HCT116 (cell line): ENCODE results near the gene COL23A1. TPM values are rescaled to one million over a fixed set of nuclear protein-coding genes. Genes with fewer than 3 reads are reported as not detected.

Experiments
- ATAC-seq: fragments of 200-7000 bp; cut with Tn5 transposase; 2 replicates; pipeline ENCODE4 v1.9.1; 2020; ENCODE audit warnings: mild to moderate bottlenecking, moderate library complexity
- BruUV-seq: library from RNA; stranded (reverse); fragments of 400-500 nt; replicated peaks from 2 replicates; lab custom pipeline; 2021; lab: Mats Ljungman, UMichigan
- CTCF ChIA-PET: fragments of 300-600 bp; sonication (Branson Sonifier 250); formaldehyde crosslinking; loops from one replicate; lab custom pipeline; 2021; ENCODE audit warnings: antibody characterized with exemption; lab: Charles Lee
- POLR2A ChIA-PET: fragments of 300-600, 350-600 bp; sonication (Branson Sonifier 250); formaldehyde crosslinking; loops from one replicate; lab custom pipeline; 2021; ENCODE audit warnings: antibody characterized with exemption; lab: Charles Lee
- RAD21 ChIA-PET, 2 experiments: fragments of 300-600 bp; sonication (Branson Sonifier 250); formaldehyde crosslinking; loops; one replicate each; lab custom pipeline; 2023; ENCODE audit warnings: low total read pairs in 2 of 2; ENCODE audit not compliant: uncharacterized antibody in 2 of 2, unreplicated experiment in 2 of 2, low non-redundant PET in 1 of 2; lab: Charles Lee
- DNase-seq: peaks from one replicate; pipeline ENCODE4 v3.0.0-alpha.2; 2010; ENCODE audit warnings: low read depth, low spot score
- H2AFZ ChIP-seq: fragments of 200-600 bp; shearing (Covaris generic), sonication (generic); 2 replicates; pipeline ENCODE4 v1.6.1; 2017; ENCODE audit warnings: low read depth, mixed run types, mixed read lengths, antibody characterized with exemption, low read length; ENCODE audit not compliant: poor library complexity, severe bottlenecking
- H3K27ac ChIP-seq: 2 replicates; pipeline ENCODE4 v1.5.1; 2012; ENCODE audit warnings: low read depth, low read length
- H3K27me3 ChIP-seq: fragments of 200-600 bp; sonication (generic); 2 replicates; pipeline ENCODE4 v1.6.1; 2016; ENCODE audit warnings: mixed run types, low read length, mixed read lengths; ENCODE audit not compliant: insufficient read depth
- H3K36me3 ChIP-seq, 2 experiments: fragments of 200-500 bp in 1 of 2; fragments of 200-600 bp in 1 of 2; sonication (Bioruptor generic) in 1 of 2; sonication (generic) in 1 of 2; 2 replicates each; pipeline versions ENCODE4 v1.5.1 to v1.6.1; 2014 to 2016; ENCODE audit warnings: low read length in 2 of 2, inconsistent platforms in 1 of 2, mixed read lengths in 1 of 2, mixed run types in 1 of 2; ENCODE audit not compliant: insufficient read depth in 2 of 2, control insufficient read depth in 1 of 2
- H3K4me1 ChIP-seq, 2 experiments: fragments of 200-600 bp in 1 of 2; sonication (generic) in 1 of 2; 2 replicates each; pipeline versions ENCODE4 v1.5.1 to v1.6.1; 2012 to 2017; ENCODE audit warnings: low read length in 2 of 2, inconsistent platforms in 1 of 2, mild to moderate bottlenecking in 1 of 2, mixed read lengths in 1 of 2, mixed run types in 1 of 2, moderate library complexity in 1 of 2; ENCODE audit not compliant: insufficient read depth in 2 of 2, control insufficient read depth in 1 of 2
- H3K4me2 ChIP-seq: fragments of 200-600 bp; sonication (generic); 2 replicates; pipeline ENCODE4 v1.6.1; 2017; ENCODE audit warnings: mixed run types, low read length, mixed read lengths
- H3K4me3 ChIP-seq, 2 experiments: fragments of 200-600 bp in 1 of 2; sonication (generic) in 1 of 2; replicated peaks in 1 of 2; 2 replicates each; pipeline ENCODE4 v1.5.1; 2011 to 2016; ENCODE audit warnings: low read length in 2 of 2, control low read depth in 1 of 2, low read depth in 1 of 2, mild to moderate bottlenecking in 1 of 2, mixed read lengths in 1 of 2, mixed run types in 1 of 2
- H3K79me2 ChIP-seq: fragments of 200-600 bp; sonication (generic); 2 replicates; pipeline ENCODE4 v1.6.1; 2017; ENCODE audit warnings: mild to moderate bottlenecking, mixed run types, low read length, moderate library complexity, mixed read lengths; ENCODE audit not compliant: insufficient read depth
- H3K9ac ChIP-seq: fragments of 200-600 bp; sonication (generic); 2 replicates; pipeline ENCODE4 v1.6.1; 2016; ENCODE audit warnings: low read length, mixed read lengths
- H3K9me2 ChIP-seq: fragments of 200-600 bp; sonication (generic), shearing (Covaris generic); 2 replicates; pipeline ENCODE4 v1.6.1; 2017; ENCODE audit warnings: mixed run types, mild to moderate bottlenecking, moderate library complexity; ENCODE audit not compliant: insufficient read depth
- H3K9me3 ChIP-seq, 2 experiments: fragments of 200-500 bp in 1 of 2; fragments of 200-600 bp in 1 of 2; sonication (Bioruptor generic) in 1 of 2; sonication (generic) in 1 of 2; 2 replicates each; pipeline ENCODE4 v1.6.1; 2014 to 2017; ENCODE audit warnings: low read length in 2 of 2, mixed read lengths in 2 of 2, inconsistent platforms in 1 of 2, low read depth in 1 of 2, mild to moderate bottlenecking in 1 of 2, mixed run types in 1 of 2, moderate library complexity in 1 of 2; ENCODE audit not compliant: control insufficient read depth in 1 of 2, insufficient read depth in 1 of 2
- H4K20me1 ChIP-seq: fragments of 200-600 bp; sonication (generic), shearing (Covaris generic); 2 replicates; pipeline ENCODE4 v1.6.1; 2017; ENCODE audit warnings: mixed run types, mild to moderate bottlenecking, moderate library complexity; ENCODE audit not compliant: insufficient read depth
- CEBPB ChIP-seq: IDR thresholded peaks from 2 replicates; pipeline ENCODE4 v1.6.1; 2012; ENCODE audit warnings: low read depth
- EGR1 ChIP-seq: IDR thresholded peaks from 2 replicates; pipeline ENCODE4 v1.6.1; 2012; ENCODE audit warnings: low read depth
- ELF1 ChIP-seq: IDR thresholded peaks from 2 replicates; pipeline ENCODE4 v1.6.1; 2012; ENCODE audit warnings: low read depth, borderline replicate concordance
- EZH2 ChIP-seq: fragments of 200-600 bp; sonication (generic); IDR thresholded peaks from 2 replicates; pipeline ENCODE4 v1.6.1; 2017; ENCODE audit warnings: antibody characterized with exemption, mixed run types
- EZH2phosphoT487 ChIP-seq: fragments of 200-600 bp; IDR thresholded peaks from 2 replicates; pipeline ENCODE4 v1.6.1; 2018; ENCODE audit warnings: antibody characterized with exemption, borderline replicate concordance
- FOSL1 ChIP-seq: IDR thresholded peaks from 2 replicates; pipeline ENCODE4 v1.6.1; 2012; ENCODE audit warnings: low read depth
- JUND ChIP-seq: IDR thresholded peaks from 2 replicates; pipeline ENCODE4 v1.6.1; 2012
- RAD21 ChIP-seq: IDR thresholded peaks from 2 replicates; pipeline ENCODE4 v1.6.1; 2012; ENCODE audit warnings: low read depth, mild to moderate bottlenecking
- SIN3A ChIP-seq: IDR thresholded peaks from 2 replicates; pipeline ENCODE4 v1.6.1; 2012; ENCODE audit warnings: low read depth
- SP1 ChIP-seq: IDR thresholded peaks from 2 replicates; pipeline ENCODE4 v1.6.1; 2012; ENCODE audit warnings: low read depth
- YY1 ChIP-seq: IDR thresholded peaks from 2 replicates; pipeline ENCODE4 v1.6.1; 2011; ENCODE audit warnings: low read length, low read depth, moderate library complexity, mild to moderate bottlenecking; ENCODE audit not compliant: insufficient replicate concordance; ENCODE audit errors: extremely low read depth
- ZFX ChIP-seq: fragments of 450-650 bp; IDR thresholded peaks from 2 replicates; pipeline ENCODE4 v1.6.1; 2017
- ZNF274 ChIP-seq: fragments of 200-500 bp; sonication (Bioruptor generic); IDR thresholded peaks from 2 replicates; pipeline ENCODE4 v1.6.1; 2014; ENCODE audit warnings: mild to moderate bottlenecking, low read depth, low read length, inconsistent platforms
- intact Hi-C: fragments of 100-400 bp; cut with micrococcal nuclease; formaldehyde crosslinking; loops from 2 replicates; pipeline ENCODE4 v1.10.0; 2022
- total RNA-seq: library from RNA; stranded (reverse); gene quantifications from one replicate; pipeline ENCODE4 v1.2.1, GENCODE V29; 2021; ENCODE audit not compliant: unreplicated experiment
- TF ChIP-seq, protein P1 (sequence below): IDR thresholded peaks from 2 replicates; pipeline ENCODE4 v1.6.1; 2011; ENCODE audit warnings: mild to moderate bottlenecking, low read length, moderate library complexity; ENCODE audit not compliant: insufficient replicate concordance; ENCODE audit errors: extremely low read depth
- TF ChIP-seq, protein P2 (sequence below): IDR thresholded peaks from 2 replicates; pipeline ENCODE4 v1.6.1; 2012; ENCODE audit warnings: low read depth

Gene COL23A1
- total RNA-seq, 1 experiment from 2014 or later = not detected

DNA sequence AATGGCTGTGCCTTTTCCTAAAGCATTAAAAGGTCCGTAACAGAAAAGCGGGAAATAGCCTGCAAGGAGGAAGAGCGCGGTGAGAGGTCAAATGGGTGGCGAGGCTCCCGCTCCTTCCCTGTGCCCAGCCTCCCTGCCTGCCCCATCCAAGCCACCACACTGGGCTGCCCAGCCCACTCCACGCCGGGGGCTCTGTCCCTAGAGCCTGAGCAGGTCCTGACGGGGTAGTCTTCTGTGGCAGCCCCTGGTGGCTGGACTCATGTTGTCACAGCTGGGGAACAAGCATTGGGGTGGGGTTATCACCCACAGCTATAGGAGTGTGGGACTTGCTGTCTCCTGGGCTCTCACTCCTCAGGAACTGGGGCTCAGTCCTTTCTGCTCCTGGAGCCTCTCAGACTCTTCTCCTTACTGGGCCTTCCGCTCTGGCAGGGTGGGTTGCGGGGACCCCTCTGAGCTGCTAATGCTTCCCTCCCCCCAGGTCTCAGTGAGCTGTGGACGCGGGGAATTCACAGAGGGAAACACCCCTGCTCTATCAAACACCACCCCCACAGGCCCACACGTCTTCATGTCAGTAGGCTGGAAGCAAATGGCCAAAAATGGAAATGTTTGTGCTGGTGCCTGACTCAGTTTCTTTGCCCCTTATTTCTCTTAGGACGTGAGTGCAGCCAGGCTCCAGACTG lies 205.2 kb downstream of the COL23A1 start:
- H3K4me2 ChIP-seq = no peak overlapping the region
- H3K4me3 ChIP-seq = no peak overlapping the region
- no peak overlapping the region for H2AFZ ChIP-seq
- H3K36me3 ChIP-seq = no peaks in the 10 kb centered on the region
- DNase-seq (no peak), ATAC-seq (peak; percentile 42)
- ChIA-PET POLR2A (no interaction called here), CTCF (no interaction called here), RAD21 (no interaction called here)
- intact Hi-C loops = no loop called here
- no peaks in the 10 kb centered on the region for H4K20me1 ChIP-seq
- no peak overlapping the region for H3K9ac ChIP-seq
- no TSS peak for BruUV-seq
- TF ChIP-seq EZH2phosphoT487 (no peak), JUND (no peak), EZH2 (no peak), SP1 (no peak), FOSL1 (no peak), EGR1 (no peak), ZFX (no peak), YY1 (no peak), CEBPB (no peak), SIN3A (no peak), RAD21 (no peak), ZNF274 (no peak), ELF1 (no peak)
- TF ChIP-seq, protein P1, sequence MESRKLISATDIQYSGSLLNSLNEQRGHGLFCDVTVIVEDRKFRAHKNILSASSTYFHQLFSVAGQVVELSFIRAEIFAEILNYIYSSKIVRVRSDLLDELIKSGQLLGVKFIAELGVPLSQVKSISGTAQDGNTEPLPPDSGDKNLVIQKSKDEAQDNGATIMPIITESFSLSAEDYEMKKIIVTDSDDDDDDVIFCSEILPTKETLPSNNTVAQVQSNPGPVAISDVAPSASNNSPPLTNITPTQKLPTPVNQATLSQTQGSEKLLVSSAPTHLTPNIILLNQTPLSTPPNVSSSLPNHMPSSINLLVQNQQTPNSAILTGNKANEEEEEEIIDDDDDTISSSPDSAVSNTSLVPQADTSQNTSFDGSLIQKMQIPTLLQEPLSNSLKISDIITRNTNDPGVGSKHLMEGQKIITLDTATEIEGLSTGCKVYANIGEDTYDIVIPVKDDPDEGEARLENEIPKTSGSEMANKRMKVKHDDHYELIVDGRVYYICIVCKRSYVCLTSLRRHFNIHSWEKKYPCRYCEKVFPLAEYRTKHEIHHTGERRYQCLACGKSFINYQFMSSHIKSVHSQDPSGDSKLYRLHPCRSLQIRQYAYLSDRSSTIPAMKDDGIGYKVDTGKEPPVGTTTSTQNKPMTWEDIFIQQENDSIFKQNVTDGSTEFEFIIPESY = no peak
- TF ChIP-seq, protein P2, sequence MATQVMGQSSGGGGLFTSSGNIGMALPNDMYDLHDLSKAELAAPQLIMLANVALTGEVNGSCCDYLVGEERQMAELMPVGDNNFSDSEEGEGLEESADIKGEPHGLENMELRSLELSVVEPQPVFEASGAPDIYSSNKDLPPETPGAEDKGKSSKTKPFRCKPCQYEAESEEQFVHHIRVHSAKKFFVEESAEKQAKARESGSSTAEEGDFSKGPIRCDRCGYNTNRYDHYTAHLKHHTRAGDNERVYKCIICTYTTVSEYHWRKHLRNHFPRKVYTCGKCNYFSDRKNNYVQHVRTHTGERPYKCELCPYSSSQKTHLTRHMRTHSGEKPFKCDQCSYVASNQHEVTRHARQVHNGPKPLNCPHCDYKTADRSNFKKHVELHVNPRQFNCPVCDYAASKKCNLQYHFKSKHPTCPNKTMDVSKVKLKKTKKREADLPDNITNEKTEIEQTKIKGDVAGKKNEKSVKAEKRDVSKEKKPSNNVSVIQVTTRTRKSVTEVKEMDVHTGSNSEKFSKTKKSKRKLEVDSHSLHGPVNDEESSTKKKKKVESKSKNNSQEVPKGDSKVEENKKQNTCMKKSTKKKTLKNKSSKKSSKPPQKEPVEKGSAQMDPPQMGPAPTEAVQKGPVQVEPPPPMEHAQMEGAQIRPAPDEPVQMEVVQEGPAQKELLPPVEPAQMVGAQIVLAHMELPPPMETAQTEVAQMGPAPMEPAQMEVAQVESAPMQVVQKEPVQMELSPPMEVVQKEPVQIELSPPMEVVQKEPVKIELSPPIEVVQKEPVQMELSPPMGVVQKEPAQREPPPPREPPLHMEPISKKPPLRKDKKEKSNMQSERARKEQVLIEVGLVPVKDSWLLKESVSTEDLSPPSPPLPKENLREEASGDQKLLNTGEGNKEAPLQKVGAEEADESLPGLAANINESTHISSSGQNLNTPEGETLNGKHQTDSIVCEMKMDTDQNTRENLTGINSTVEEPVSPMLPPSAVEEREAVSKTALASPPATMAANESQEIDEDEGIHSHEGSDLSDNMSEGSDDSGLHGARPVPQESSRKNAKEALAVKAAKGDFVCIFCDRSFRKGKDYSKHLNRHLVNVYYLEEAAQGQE = no peak
- no peaks in the 10 kb centered on the region for H3K9me3 ChIP-seq
- H3K9me2 ChIP-seq = no peaks in the 10 kb centered on the region
- H3K27me3 ChIP-seq = peaks cover 23% of the 10 kb centered on the region
- H3K4me1 ChIP-seq = peaks cover 0 to 6% of the 10 kb centered on the region in 2 experiments; a peak in 1 of 4 replicates
- no peaks in the 10 kb centered on the region for H3K79me2 ChIP-seq
- H3K27ac ChIP-seq = no peak overlapping the region
